ENCODE measurements around the gene SPOCK1.

SPOCK1 gene

DNA sequence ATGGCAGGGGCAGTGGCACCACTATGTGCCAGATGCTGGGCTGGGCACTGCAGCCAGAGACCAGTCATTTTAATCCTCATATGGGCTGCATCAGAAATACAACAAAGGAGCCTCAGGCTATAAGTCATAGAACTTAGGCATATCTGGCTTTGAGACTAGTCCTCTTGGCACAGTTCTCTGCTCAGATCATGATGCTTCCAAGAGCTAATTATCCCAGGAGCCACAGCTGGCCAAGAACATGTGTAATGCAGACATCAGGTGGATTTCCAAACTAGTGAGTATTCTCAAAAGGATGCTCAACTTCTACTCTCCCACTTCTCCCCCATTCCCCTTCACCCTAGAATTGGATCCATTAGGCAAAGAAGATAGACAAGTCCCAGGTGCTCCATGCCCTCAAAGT lies 571.6 kb downstream of the SPOCK1 start:
- intact Hi-C loops (cut with DNase I) = no loop called here
- no peak for DNase-seq

DNA sequence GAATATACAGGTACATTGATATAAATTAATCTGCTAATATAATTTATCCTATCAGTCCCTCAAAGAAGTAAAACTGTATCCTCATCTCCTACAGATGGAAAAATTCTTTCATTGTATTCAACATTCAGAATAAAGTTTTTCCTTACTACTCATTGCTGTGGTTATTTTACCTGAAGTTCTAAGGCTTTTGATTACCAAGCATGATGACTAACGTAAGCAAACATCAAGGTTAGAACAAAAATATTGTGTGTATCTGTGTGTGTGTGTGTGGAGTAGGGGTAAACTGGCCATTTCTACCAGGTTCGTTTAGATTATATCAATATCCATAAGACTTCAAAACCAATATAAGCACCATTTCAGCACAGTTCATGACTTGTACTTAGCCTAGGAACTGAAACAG lies 573.1 kb downstream of the SPOCK1 start:
- no peak for DNase-seq
- intact Hi-C loops (cut with DNase I) = no loop called here
